DND-41 (cell line): Measurements from ENCODE around the gene UNC5C.

ENCODE experiments used
- EZH2 ChIP-seq: IDR thresholded peaks from 3 replicates; pipeline ENCODE4 v1.6.1; 2012; ENCODE audit warnings: borderline replicate concordance, low read depth, mild to moderate bottlenecking, moderate library complexity, low read length, inconsistent platforms; ENCODE audit not compliant: severe bottlenecking
- TF ChIP-seq, protein P1 (sequence below): IDR thresholded peaks from 2 replicates; pipeline ENCODE4 v1.5.1; 2012; ENCODE audit warnings: borderline replicate concordance, low read length, moderate library complexity, mild to moderate bottlenecking; ENCODE audit not compliant: poor library complexity, severe bottlenecking; ENCODE audit errors: extremely low read depth

- TF ChIP-seq, protein P1, sequence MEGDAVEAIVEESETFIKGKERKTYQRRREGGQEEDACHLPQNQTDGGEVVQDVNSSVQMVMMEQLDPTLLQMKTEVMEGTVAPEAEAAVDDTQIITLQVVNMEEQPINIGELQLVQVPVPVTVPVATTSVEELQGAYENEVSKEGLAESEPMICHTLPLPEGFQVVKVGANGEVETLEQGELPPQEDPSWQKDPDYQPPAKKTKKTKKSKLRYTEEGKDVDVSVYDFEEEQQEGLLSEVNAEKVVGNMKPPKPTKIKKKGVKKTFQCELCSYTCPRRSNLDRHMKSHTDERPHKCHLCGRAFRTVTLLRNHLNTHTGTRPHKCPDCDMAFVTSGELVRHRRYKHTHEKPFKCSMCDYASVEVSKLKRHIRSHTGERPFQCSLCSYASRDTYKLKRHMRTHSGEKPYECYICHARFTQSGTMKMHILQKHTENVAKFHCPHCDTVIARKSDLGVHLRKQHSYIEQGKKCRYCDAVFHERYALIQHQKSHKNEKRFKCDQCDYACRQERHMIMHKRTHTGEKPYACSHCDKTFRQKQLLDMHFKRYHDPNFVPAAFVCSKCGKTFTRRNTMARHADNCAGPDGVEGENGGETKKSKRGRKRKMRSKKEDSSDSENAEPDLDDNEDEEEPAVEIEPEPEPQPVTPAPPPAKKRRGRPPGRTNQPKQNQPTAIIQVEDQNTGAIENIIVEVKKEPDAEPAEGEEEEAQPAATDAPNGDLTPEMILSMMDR: no peak
- TF ChIP-seq EZH2: no peak
Measured at GRCh38 chr4:95552942-95553550, 4.3 kb upstream of the UNC5C start.
